ENCODE measurements around the gene KRT78.

Gene KRT78

DNA sequence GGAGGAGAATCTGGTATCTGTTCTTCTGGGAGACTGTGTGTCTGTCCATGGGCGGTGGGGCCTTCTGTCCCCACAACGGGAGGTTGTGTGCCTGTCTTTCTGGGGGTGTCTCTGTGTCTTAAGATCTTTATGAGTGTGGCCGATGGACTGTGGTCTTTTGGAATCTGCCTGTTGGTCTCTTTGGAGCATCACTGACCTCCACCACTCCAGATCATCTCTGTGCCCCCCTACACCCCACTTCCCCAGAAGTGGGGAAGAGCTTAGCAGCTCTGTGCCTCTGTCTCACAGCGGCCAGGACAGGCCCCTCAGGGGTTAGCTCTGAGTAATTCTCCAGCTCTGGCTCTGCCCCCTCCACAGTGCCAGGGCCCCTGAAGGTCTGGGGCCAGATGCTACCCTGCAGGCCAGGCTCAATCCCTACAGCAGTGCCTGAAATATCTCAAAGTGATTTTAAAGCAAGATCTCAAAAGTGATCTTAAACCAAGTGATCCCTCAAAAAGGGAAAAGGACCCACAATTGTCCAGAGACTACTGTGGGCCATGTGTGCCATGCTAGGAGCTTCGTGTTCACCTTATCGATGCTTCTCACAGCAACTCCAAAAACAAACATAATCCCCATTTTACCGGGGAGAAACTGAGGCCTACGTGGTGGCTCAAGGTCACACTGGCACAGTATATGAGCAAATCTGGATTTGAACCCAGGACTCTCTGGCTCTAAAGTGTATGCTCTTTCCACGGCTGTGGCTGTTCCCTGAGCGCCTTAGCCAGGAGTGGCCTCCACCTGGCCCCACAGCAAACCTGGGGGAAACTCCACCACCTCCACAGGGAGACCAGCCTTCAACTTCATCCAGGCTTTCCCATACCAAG, 26.0 kb upstream of the KRT78 start:
- Mint-ChIP-seq H3K4me1 (ENCODE audit: low read depth) (peaks cover 16% of the 10 kb centered on the region), H3K27me3 (ENCODE audit: low read depth) (peaks cover 9% of the 10 kb centered on the region), H3K36me3 (ENCODE audit: low read depth) (no peaks in the 10 kb centered on the region), H3K4me3 (peak overlapping the region; percentile 79), H3K27ac (peak overlapping the region; percentile 41), H3K9me3 (no peaks in the 10 kb centered on the region)

DNA sequence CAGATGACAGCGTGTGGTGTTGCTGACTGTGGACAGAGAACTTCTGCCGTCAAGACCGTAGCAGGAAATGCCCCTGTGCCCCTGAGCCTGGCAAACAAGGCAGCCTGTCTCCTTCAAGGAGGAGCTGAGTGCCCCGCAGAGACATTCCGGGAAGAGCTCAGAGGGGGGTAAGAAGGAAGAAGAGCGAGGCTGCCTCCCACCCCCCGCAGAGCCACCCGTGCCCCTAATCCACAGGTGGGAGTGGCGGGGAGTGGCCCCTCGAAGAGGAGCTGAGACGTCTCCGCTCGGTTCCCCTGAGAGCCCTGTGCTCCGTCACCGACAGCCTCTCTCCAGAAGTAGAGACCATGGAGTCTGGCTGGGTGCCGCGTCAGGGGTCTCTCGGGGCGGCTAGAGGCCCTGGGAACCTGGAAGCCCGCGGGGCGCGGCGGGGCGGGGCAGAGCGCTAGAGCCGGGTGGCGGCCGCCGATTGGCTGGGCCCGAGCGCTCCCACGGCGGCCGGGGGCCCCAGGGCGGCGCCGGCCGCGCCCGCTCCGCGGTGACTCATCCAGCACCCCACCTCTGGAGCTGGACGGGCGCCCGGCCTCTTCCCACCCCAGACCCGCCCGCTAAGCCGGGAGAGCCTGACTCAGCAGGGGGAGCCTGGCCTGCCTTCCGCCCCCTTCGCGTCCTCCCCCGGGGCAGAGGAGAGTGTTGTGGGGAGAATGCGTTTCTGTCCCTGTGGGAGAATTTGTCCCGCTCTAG, 25.2 kb upstream of the KRT78 start:
- H3K27ac Mint-ChIP-seq, result peak overlapping the region; percentile 83
- peaks cover 15% of the 10 kb centered on the region for H3K4me1 Mint-ChIP-seq (ENCODE audit: low read depth)
- no peaks in the 10 kb centered on the region for H3K36me3 Mint-ChIP-seq (ENCODE audit: low read depth)
- H3K9me3 Mint-ChIP-seq, result no peaks in the 10 kb centered on the region
- peak overlapping the region; percentile 79 for H3K4me3 Mint-ChIP-seq
- peaks cover 9% of the 10 kb centered on the region for H3K27me3 Mint-ChIP-seq (ENCODE audit: low read depth)

DNA sequence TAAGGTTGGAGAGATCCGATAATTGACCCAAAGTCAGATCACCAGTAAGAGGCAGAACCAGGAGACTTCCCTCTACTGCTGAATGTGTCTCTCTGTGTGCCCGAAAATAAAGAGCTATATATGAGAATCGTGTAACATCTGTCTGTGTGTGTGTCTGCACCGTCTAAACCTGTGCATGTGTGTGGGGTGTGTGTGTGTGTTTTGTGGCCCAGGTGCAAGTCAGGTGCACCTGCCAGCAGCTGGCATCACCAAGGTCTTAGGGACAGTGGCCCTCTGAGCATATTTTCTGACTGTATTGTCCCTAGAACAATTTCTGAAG, 24.7 kb upstream of the KRT78 start:
- no peaks in the 10 kb centered on the region for H3K36me3 Mint-ChIP-seq (ENCODE audit: low read depth)
- peak overlapping the region; percentile 83 for H3K27ac Mint-ChIP-seq
- H3K4me1 Mint-ChIP-seq (ENCODE audit: low read depth), result peaks cover 15% of the 10 kb centered on the region
- no peaks in the 10 kb centered on the region for H3K9me3 Mint-ChIP-seq
- H3K4me3 Mint-ChIP-seq, result peak overlapping the region; percentile 76
- peaks cover 9% of the 10 kb centered on the region for H3K27me3 Mint-ChIP-seq (ENCODE audit: low read depth)

DNA sequence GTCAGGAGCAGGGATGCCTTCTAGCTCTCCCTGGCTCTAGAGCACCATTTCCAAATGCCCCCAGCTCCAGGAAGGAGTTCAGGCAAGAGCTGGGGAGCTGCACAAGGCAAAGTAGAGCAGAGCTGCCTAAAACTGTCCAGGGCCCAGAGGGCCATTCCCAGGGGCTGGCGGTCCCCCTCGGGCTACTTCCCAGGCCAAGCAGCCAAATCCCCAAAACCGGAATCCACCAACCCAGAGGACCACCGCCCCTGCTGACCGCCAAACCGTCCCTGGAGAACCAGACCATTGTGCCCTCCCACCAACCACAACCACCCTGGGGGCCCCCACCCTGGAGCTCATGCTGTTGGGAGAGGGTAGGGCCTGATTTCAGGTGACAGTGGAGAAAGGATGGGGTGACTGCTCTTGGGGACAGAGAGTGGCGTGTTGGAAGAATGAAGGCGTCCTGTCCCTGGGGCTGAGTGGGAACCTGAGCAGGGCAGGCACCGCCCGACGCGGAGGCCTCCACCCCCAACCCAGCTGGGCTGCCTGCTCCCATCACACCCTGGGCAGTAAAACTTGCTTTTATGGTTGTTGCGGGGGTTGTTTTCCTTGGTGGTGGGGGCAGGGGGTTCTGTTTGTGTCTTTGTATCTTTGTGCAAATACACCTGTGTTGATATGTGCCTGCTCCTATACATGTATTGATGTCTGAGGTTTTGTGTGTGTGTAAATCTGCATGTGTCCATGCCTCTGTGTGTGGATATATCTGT, 24.0 kb upstream of the KRT78 start:
- Mint-ChIP-seq H3K4me3 (peak overlapping the region; percentile 76), H3K27ac (peak overlapping the region; percentile 83), H3K27me3 (ENCODE audit: low read depth) (peaks cover 9% of the 10 kb centered on the region)

DNA sequence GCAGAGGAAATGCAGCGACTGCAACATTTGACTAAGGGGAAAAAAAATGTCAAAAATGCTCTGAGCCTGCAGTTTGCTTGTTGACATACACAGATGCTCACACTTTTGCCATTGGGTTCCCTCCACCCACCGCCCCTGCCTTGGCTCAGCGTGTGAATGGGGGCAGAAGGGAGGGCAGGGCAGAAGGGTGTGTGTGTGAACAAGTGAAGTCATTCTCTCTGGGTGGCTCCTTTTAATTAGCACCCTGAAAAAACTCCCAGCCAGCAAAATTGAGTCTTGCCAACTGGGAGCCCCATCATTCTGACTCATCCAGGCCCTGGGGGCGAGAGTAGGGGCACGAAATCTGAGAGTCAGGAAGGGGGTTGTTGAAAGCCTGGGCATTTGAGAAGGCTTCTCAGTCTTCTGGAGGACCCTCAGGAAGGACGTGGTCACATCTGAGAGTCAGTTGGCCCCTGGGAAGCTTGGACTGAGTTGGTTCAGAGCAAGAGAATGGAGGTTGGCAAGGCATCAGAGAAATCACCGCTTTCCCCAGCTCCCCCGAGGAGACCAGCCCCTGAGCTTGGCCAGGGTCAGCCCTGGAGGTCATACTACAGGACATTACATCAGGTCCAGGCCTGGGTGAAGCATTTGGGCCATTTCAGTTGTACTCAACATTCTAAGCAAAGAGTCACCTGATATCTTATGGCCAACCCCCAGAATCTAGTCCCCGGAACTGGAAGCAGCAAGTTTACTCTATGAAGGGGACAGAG, 22.7 kb upstream of the KRT78 start:
- Mint-ChIP-seq H3K27ac (no peak overlapping the region), H3K36me3 (ENCODE audit: low read depth) (no peaks in the 10 kb centered on the region)

More for the DNA sequence above, 24.0 kb upstream of the KRT78 start:
- H3K9me3 Mint-ChIP-seq, result no peaks in the 10 kb centered on the region
- H3K36me3 Mint-ChIP-seq (ENCODE audit: low read depth), result no peaks in the 10 kb centered on the region
- peaks cover 15% of the 10 kb centered on the region for H3K4me1 Mint-ChIP-seq (ENCODE audit: low read depth)

DNA sequence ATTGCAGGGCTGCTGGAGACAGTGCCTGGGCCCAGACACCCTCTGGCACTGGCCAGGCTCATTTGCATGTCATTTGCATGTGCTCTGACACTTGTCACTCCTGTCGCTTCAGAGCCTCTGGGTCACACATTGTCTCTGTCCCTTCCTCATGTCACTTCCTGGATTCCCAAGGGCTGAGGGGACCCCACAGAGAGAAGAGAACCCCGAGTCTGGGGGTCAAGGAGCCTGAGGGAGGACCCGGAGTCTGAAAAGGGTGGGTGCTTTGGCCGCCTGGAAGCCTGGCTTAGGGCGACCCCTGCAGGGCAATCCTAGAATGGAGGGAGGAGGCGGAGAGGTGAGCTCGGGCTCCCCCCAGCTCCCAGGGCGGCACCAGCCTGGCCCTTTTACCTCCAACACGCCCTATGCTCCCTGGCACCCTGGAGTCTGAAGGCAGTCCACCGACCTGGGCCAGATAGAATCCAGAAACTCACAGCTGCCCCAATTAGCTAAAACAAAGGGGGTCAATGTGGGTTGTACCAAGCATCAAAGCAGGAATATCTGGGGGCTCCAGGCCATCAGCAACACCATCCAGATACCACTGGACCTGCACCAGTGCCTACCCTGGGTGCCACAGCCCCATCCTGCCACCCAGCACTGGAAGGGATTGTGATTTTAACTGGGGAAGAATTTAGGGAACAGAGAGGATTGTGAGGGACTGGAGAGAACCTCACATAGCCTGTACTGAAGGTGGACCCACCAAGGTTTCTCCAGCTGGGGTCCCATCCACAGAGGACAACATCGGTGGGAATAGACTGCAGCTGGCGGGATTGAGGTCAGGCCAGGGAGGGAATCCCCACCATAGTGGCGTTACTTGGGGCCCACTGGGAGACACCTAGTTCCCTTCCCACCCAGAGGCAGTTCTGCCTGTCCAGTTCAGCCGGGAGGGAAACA, 21.8 kb upstream of the KRT78 start:
- H3K27me3 Mint-ChIP-seq (ENCODE audit: low read depth), result peaks cover 9% of the 10 kb centered on the region
- H3K27ac Mint-ChIP-seq, result no peak overlapping the region
- H3K4me1 Mint-ChIP-seq (ENCODE audit: low read depth), result peaks cover 22% of the 10 kb centered on the region
- H3K9me3 Mint-ChIP-seq, result no peaks in the 10 kb centered on the region
- no peak overlapping the region for H3K4me3 Mint-ChIP-seq
- H3K36me3 Mint-ChIP-seq (ENCODE audit: low read depth), result no peaks in the 10 kb centered on the region

More for the DNA sequence above, 22.7 kb upstream of the KRT78 start:
- H3K4me3 Mint-ChIP-seq, result no peak overlapping the region
- H3K9me3 Mint-ChIP-seq, result no peaks in the 10 kb centered on the region
- H3K27me3 Mint-ChIP-seq (ENCODE audit: low read depth), result peaks cover 9% of the 10 kb centered on the region
- peaks cover 22% of the 10 kb centered on the region for H3K4me1 Mint-ChIP-seq (ENCODE audit: low read depth)

DNA sequence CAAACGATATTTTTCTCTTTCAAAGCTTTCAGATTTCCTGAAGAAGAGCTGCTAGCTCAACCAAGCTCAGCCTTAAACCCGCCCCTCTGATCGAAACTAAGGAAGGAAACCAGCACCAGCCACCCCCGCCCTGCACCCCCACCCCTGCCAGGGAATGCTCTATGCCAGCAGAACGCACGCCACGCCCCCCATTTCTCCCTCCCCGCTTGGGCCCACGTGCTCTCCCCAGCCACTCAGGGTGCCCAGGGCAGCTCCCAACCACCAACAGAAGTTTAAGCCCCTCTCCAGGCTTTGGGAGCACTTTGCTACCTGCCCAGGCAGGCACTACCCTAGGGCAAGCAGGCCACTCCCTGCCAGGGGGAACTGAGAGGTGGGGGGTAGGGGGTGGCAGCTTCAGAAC, 18.8 kb upstream of the KRT78 start:
- peaks cover 11% of the 10 kb centered on the region for H3K4me1 Mint-ChIP-seq (ENCODE audit: low read depth)
- no peaks in the 10 kb centered on the region for H3K36me3 Mint-ChIP-seq (ENCODE audit: low read depth)
- H3K27me3 Mint-ChIP-seq (ENCODE audit: low read depth), result no peaks in the 10 kb centered on the region
- H3K27ac Mint-ChIP-seq, result no peak overlapping the region
- H3K4me3 Mint-ChIP-seq, result no peak overlapping the region
- no peaks in the 10 kb centered on the region for H3K9me3 Mint-ChIP-seq

DNA sequence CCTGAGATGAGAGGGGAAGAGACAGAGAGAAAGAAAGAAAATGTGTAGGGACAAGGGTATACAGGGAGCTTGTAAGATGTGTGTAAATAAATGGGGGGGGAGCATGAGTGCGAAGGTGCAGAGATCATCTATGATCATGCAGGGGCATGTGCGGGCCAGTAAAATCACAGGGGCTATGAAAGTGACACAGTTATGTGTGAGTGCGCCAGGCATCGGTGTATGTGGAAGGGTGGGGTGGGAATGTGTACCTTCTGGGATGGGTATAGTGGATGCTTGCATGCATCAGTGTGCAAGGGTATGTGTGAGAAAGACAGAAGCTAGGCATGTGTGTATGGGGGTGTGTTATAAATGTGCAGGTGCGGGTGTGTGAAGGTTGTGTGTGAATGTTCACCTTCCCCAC, 18.4 kb upstream of the KRT78 start:
- no peak overlapping the region for H3K4me3 Mint-ChIP-seq
- H3K27me3 Mint-ChIP-seq (ENCODE audit: low read depth), result no peaks in the 10 kb centered on the region
- no peak overlapping the region for H3K27ac Mint-ChIP-seq
- H3K4me1 Mint-ChIP-seq (ENCODE audit: low read depth), result peaks cover 11% of the 10 kb centered on the region
- H3K9me3 Mint-ChIP-seq, result no peaks in the 10 kb centered on the region
- no peaks in the 10 kb centered on the region for H3K36me3 Mint-ChIP-seq (ENCODE audit: low read depth)

DNA sequence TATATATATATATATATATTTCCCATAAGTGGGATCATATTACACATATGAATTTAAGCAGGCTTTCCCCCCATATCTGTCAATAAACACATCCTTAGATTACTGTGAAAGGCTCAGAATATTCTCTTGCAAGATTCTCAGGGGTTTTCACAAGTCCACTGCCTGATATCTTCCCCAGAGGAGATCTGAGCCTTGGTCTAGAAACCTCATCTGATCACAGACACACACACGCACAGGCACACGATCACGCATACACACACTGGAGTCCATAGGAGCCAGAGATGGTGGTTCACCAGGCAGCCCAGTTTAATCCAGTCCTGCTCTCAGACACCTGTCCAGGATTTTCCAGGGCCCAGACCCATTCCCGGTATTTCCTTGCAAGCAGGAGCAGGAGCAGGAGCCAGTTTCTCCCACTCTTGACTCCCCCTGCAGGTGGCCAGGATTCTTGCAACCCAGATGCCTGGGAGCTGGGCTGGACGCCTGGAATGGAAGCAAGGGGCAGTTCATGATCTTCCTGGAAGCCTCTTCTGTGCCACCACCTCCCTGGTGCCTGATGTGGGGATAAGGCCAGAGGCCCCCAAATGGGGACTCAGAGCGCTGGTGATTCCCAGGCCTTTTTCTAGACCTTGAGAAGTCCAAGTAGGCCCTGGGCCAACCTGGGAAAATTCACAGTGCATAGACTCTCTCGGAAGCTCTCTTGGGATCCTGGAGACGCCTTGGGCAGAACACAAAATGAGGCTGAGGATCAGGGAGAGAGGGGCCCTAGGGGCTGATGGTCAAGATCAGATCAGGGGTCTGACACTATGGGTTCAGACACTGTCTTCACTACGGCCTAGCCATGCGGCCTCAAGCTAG, 16.5 kb upstream of the KRT78 start:
- Mint-ChIP-seq H3K9me3 (no peaks in the 10 kb centered on the region), H3K4me3 (no peak overlapping the region), H3K4me1 (ENCODE audit: low read depth) (peaks cover 8% of the 10 kb centered on the region), H3K27me3 (ENCODE audit: low read depth) (no peaks in the 10 kb centered on the region), H3K36me3 (ENCODE audit: low read depth) (no peaks in the 10 kb centered on the region), H3K27ac (no peak overlapping the region)

DNA sequence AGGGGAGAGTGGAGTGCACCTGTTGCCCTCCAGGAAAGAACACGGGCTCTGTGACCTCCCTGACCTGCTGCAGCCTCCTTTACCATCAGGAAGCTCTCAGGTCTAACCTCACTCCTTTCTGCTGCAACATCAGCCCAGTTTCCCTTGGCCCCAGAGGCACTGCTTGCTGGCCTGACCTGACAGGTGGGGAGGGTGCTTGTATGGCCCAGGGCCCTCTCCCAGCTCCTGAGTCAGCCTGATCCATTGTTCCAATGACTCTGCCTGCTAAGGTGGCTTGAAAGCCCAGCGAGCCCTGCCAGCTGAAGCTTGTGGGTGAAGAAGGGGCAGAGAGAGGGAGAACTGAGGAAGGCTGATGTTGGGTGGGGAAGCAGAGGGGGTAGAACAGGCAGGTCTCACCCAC, 13.2 kb upstream of the KRT78 start:
- H3K27me3 Mint-ChIP-seq (ENCODE audit: low read depth), result no peaks in the 10 kb centered on the region

DNA sequence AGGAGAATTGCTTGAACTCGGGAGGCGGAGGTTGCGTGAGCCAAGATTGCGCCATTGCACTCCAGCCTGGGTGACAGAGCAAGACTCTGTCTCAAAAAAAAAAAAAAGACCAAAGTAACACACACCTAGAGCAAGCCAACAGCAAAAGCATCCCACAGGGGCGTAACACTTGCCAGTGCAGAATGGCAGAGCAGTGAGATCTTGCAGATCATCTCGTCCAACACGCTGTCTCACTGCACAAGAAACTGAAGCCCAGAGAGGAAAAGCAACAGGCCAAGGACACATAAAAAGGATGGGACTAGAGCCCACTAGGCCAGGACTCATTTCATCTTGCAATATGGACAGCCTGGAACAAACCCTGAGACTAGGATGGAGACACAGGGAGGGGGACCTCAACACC, 12.7 kb upstream of the KRT78 start:
- H3K36me3 Mint-ChIP-seq (ENCODE audit: low read depth), result no peaks in the 10 kb centered on the region
- H3K27me3 Mint-ChIP-seq (ENCODE audit: low read depth), result no peaks in the 10 kb centered on the region
- H3K9me3 Mint-ChIP-seq, result no peaks in the 10 kb centered on the region
- no peak overlapping the region for H3K27ac Mint-ChIP-seq
- H3K4me3 Mint-ChIP-seq, result no peak overlapping the region
- H3K4me1 Mint-ChIP-seq (ENCODE audit: low read depth), result no peaks in the 10 kb centered on the region

More for the DNA sequence above, 13.2 kb upstream of the KRT78 start:
- H3K9me3 Mint-ChIP-seq, result no peaks in the 10 kb centered on the region
- H3K4me1 Mint-ChIP-seq (ENCODE audit: low read depth), result peaks cover 1% of the 10 kb centered on the region
- no peak overlapping the region for H3K4me3 Mint-ChIP-seq
- no peaks in the 10 kb centered on the region for H3K36me3 Mint-ChIP-seq (ENCODE audit: low read depth)
- no peak overlapping the region for H3K27ac Mint-ChIP-seq

DNA sequence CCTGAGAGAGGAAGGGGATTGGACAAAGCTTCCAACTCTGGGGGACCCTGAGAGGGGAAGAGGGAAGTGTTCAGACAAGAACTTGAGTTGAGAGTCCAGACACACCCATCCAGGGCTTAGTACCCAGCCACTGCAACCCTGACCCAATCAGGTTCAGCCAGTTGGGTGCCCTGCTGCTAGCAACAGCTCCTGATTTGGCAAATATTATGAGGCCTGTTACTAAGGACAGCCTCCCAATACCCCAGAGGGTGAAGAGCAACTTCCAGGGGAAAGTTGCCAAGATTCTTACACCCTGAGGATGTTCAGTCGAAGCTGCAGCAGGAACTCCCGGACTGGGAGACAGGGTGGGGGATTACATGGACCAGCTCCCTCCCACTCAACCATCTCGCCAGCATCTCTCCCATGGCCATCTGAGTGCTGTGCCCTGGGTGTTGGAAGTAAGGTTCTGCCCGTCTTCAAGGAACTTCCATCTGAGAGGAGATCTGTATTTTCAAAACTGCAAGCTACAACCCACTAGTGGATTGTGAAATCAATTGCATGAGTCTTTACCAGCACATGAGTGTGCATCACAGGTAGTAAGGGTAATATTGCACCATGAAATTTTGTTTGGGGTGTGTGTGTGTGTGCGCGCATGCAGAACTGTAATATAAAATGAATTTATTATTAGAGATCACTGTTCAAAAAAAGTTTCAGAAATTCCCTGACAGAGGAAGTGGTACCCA, 11.5 kb upstream of the KRT78 start:
- Mint-ChIP-seq H3K27me3 (ENCODE audit: low read depth) (peaks cover 6% of the 10 kb centered on the region), H3K9me3 (no peaks in the 10 kb centered on the region), H3K27ac (no peak overlapping the region), H3K4me1 (ENCODE audit: low read depth) (no peaks in the 10 kb centered on the region), H3K36me3 (ENCODE audit: low read depth) (no peaks in the 10 kb centered on the region), H3K4me3 (no peak overlapping the region)

Data from T-helper 1 cell treated with Interleukin-12 subunit alpha and Interleukin-12 subunit beta and Interleukin-4 antibody, amounts not matched to agents 30 μg/mL and 1 μg/mL, for 36 hours (primary cell).